22Rv1 (cell line): Measurements from ENCODE around the gene SAMD11.

Source experiments
- H3K27ac ChIP-seq: fragments of 450-650 bp; 2 replicates; pipeline ENCODE4 v1.5.1; 2017
- ZFX ChIP-seq: fragments of 450-650 bp; IDR thresholded peaks from 2 replicates; pipeline ENCODE4 v1.6.1; 2017; ENCODE audit warnings: antibody characterized with exemption, borderline replicate concordance
- TF ChIP-seq, protein P1 (sequence below): fragments of 450-650 bp; IDR thresholded peaks from 2 replicates; pipeline ENCODE4 v1.5.1; 2017; ENCODE audit warnings: mild to moderate bottlenecking

SAMD11 gene

GRCh38 chr1:908661-909060 lies 15.1 kb upstream of the SAMD11 start:
- no peak for TF ChIP-seq ZFX
- TF ChIP-seq, protein P1, sequence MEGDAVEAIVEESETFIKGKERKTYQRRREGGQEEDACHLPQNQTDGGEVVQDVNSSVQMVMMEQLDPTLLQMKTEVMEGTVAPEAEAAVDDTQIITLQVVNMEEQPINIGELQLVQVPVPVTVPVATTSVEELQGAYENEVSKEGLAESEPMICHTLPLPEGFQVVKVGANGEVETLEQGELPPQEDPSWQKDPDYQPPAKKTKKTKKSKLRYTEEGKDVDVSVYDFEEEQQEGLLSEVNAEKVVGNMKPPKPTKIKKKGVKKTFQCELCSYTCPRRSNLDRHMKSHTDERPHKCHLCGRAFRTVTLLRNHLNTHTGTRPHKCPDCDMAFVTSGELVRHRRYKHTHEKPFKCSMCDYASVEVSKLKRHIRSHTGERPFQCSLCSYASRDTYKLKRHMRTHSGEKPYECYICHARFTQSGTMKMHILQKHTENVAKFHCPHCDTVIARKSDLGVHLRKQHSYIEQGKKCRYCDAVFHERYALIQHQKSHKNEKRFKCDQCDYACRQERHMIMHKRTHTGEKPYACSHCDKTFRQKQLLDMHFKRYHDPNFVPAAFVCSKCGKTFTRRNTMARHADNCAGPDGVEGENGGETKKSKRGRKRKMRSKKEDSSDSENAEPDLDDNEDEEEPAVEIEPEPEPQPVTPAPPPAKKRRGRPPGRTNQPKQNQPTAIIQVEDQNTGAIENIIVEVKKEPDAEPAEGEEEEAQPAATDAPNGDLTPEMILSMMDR: no peak
- no peak overlapping the region for H3K27ac ChIP-seq

DNA sequence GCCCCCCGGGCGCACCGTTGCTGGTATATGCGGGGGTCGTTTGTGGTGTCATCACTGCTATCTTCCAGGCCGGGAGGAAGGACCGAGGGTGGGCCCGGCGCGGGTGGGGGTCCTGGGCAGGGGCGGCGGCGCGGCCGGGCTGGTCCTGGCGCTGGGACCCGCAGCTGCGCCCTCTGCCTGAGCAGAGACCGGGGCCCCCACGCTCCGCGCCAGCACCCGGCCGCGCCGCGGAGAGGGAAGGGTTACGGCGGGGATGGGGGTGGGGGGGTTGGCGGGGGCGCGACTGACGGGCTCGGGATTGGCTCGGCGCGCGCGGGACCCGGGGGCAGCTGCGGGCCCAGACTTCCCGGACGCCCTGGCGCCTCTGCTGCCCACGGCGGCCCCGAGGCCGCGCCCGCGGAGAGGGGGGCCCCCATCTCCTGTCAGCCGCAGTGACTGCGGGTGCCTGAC lies 13.8 kb upstream of the SAMD11 start:
- 0 out of 2 replicates have a peak overlapping the region, but pooled peaks have one; percentile 7 for H3K27ac ChIP-seq

DNA sequence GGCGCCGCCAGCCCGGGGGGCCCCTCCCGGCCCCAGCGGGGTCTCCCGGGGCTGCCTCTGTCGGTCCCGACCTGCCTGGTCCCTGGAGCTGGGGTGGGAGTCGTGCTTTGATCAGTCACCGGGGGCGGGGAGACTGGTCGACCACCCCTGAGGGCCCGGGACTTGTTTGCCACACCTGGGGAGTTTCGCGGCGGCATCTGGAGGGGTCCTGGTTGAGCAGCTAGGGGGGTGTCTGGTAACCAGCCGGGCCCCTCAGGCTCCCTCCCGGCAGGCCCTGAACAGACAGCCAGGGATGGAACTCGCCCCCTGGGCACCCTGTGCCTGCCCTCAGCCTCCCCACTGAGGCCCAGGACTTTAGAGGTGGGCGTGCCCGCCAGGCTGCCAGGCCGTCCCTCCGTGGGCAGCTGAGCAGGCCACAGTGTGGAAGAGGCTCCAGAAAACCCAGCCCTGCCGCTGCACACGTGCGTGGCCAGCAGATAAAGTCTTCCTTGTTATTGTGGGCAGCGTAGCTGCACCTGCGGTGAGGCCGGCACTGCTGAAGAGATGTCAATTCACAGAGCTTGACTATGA lies 13.3 kb upstream of the SAMD11 start:
- peak overlapping the region; percentile 7; the same call in 1 of the 2 replicates for H3K27ac ChIP-seq

More for the DNA sequence above, 13.8 kb upstream of the SAMD11 start:
- TF ChIP-seq, protein P1: no peak

GRCh38 chr1:910881-911721 lies 12.6 kb upstream of the SAMD11 start:
- peak overlapping the region; percentile 7 for H3K27ac ChIP-seq
- TF ChIP-seq ZFX: no peak
- TF ChIP-seq, protein P1: no peak

More for the DNA sequence above, 13.3 kb upstream of the SAMD11 start:
- TF ChIP-seq, protein P1: no peak
- TF ChIP-seq ZFX: no peak

- H3K27ac ChIP-seq: peak overlapping the region; percentile 48
- no peak for TF ChIP-seq ZFX
- TF ChIP-seq, protein P1: no peak
These were observed 11.6 kb upstream of the SAMD11 start for GRCh38 chr1:911875-912739.

DNA sequence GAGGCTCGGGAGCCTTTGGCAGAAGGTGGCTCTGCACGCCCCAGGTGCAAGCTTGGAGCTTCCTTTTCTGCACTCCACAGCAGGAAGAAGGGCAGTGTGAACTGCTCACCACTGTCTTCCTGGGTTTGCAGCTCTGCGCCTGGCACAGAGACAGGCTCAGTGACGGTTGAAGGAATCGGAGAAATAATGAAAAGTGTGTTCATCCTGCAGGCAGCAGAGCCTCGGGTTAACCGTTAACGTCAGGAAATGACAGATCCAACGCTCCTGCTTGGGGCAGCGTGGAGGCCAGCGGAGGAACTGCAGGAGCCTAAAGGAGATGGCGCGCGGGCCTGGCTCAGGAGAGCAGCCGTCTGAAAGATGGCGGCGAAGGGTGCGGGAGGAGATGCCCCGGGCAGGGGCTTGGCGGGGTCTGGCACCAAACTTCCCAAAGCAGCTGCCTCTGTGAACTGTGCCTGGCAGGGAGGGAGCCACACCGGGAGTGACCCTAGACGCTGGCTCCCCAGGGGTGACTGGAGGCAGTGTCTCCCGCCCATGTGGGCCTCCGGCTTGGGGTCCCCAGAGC lies 10.9 kb upstream of the SAMD11 start:
- peak overlapping the region; percentile 48 for H3K27ac ChIP-seq

More for the DNA sequence above, 10.9 kb upstream of the SAMD11 start:
- TF ChIP-seq, protein P1: peak; percentile 47
- no peak for TF ChIP-seq ZFX
